Liver (tissue), 9 donors: ENCODE data around the gene LGR4. TPM values are rescaled to one million over a fixed set of nuclear protein-coding genes. Genes with fewer than 3 reads are reported as not detected.

Source experiments
- DNase-seq: peaks from one replicate; pipeline ENCODE4 v3.0.0-alpha.2; 2017; ENCODE audit warnings: low spot score
- H3K27ac ChIP-seq, 2 donors: one replicate each; pipeline ENCODE4 v1.7.0; 2013; ENCODE audit warnings: inconsistent platforms in 2 of 2, low read length in 2 of 2, control low read depth in 1 of 2, low read depth in 1 of 2, mild to moderate bottlenecking in 1 of 2
- H3K27me3 ChIP-seq, 4 donors: one replicate each; pipeline versions ENCODE4 v1.6.1 to v1.7.0; 2013; ENCODE audit warnings: low read length in 3 of 4, inconsistent platforms in 1 of 4, mild to moderate bottlenecking in 1 of 4, moderate library complexity in 1 of 4; ENCODE audit not compliant: control insufficient read depth in 4 of 4, insufficient read depth in 4 of 4
- H3K36me3 ChIP-seq, 4 donors: one replicate each; pipeline versions ENCODE4 v1.6.1 to v1.7.0; 2013; ENCODE audit warnings: low read length in 3 of 4, mild to moderate bottlenecking in 3 of 4, low read depth in 1 of 4, moderate library complexity in 1 of 4; ENCODE audit not compliant: control insufficient read depth in 4 of 4, insufficient read depth in 3 of 4
- H3K4me1 ChIP-seq, 4 donors: one replicate each; pipeline versions ENCODE4 v1.6.1 to v1.7.0; 2013; ENCODE audit warnings: low read length in 3 of 4, mild to moderate bottlenecking in 3 of 4, moderate library complexity in 1 of 4; ENCODE audit not compliant: control insufficient read depth in 4 of 4, insufficient read depth in 4 of 4
- H3K4me3 ChIP-seq, 3 donors: one replicate each; pipeline versions ENCODE4 v1.6.1 to v1.7.0; 2013; ENCODE audit warnings: low read length in 3 of 3, control low read depth in 1 of 3, low read depth in 1 of 3, mild to moderate bottlenecking in 1 of 3
- H3K9ac ChIP-seq, 2 donors: one replicate each; pipeline ENCODE4 v1.7.0; 2013; ENCODE audit warnings: low read length in 2 of 2, mild to moderate bottlenecking in 2 of 2, moderate library complexity in 2 of 2, control low read depth in 1 of 2, low read depth in 1 of 2
- H3K9me3 ChIP-seq, 4 donors: one replicate each; pipeline versions ENCODE4 v1.6.1 to v1.7.0; 2013; ENCODE audit warnings: low read length in 3 of 4; ENCODE audit not compliant: control insufficient read depth in 4 of 4
- CTCF ChIP-seq: fragments of 150-350 bp; IDR thresholded peaks from 2 replicates; pipeline ENCODE4 v1.5.1; 2017; ENCODE audit warnings: improper control_type of control experiment, low read depth, low read length; ENCODE audit not compliant: missing input control
- EGR1 ChIP-seq, 2 donors: IDR thresholded peaks; 2 replicates each; pipeline ENCODE4 v1.6.1; 2016 to 2018; ENCODE audit warnings: antibody characterized with exemption in 2 of 2, low read depth in 2 of 2
- FOXA2 ChIP-seq: IDR thresholded peaks from 2 replicates; pipeline ENCODE4 v1.6.1; 2016; ENCODE audit warnings: antibody characterized with exemption
- HNF4A ChIP-seq, 2 donors: conservative IDR thresholded peaks; 2 replicates each; pipeline ENCODE4 v1.6.1; 2016; ENCODE audit warnings: antibody characterized with exemption in 2 of 2, mild to moderate bottlenecking in 2 of 2
- HNF4G ChIP-seq: IDR thresholded peaks from 2 replicates; pipeline ENCODE4 v1.6.1; 2016; ENCODE audit warnings: antibody characterized with exemption
- JUND ChIP-seq, 2 donors: IDR thresholded peaks; 2 replicates each; pipeline ENCODE4 v1.6.1; 2016; ENCODE audit warnings: antibody characterized with exemption in 2 of 2
- MAX ChIP-seq: IDR thresholded peaks from 2 replicates; pipeline ENCODE4 v1.6.1; 2016; ENCODE audit warnings: antibody characterized with exemption
- NR2F2 ChIP-seq: IDR thresholded peaks from 2 replicates; pipeline ENCODE4 v1.6.1; 2016; ENCODE audit warnings: antibody characterized with exemption
- RAD21 ChIP-seq, 2 donors: IDR thresholded peaks; 2 replicates each; pipeline ENCODE4 v1.6.1; 2016; ENCODE audit warnings: antibody characterized with exemption in 2 of 2, mild to moderate bottlenecking in 2 of 2
- REST ChIP-seq: IDR thresholded peaks from 2 replicates; pipeline ENCODE4 v1.6.1; 2016; ENCODE audit warnings: antibody characterized with exemption, mild to moderate bottlenecking
- RXRA ChIP-seq, 2 donors: IDR thresholded peaks; 2 replicates each; pipeline ENCODE4 v1.6.1; 2017 to 2018; ENCODE audit warnings: antibody characterized with exemption in 2 of 2, mild to moderate bottlenecking in 1 of 2
- YY1 ChIP-seq: IDR thresholded peaks from 2 replicates; pipeline ENCODE4 v1.6.1; 2016; ENCODE audit warnings: antibody characterized with exemption, mild to moderate bottlenecking
- WGBS: extraction: QIAGEN DNeasy Blood & Tissue Kit; methylation state at CpG from one replicate; pipeline ENCODE4 v1.1.7; 2013; 5-methylcytosine and 5-hydroxymethylcytosine counted together
- polyA plus RNA-seq, 2 donors: library from polyadenylated mRNA; stranded (reverse) in 1 of 2; unstranded in 1 of 2; fragments of 200-250 nt in 1 of 2; fragments of >200 nt in 1 of 2; fragmentation: Nextera tagmentation in 1 of 2; extraction: Ambion mirVana in 1 of 2; gene quantifications; one replicate each; pipeline versions ENCODE4 v1.2.1 to v1.2.3, GENCODE V29; 2013 to 2015
- total RNA-seq, 2 donors: library from RNA; depleted of rRNA; stranded (reverse); fragments of >200 nt; gene quantifications; one replicate each; pipeline ENCODE4 v1.2.3, GENCODE V29; 2014
- TF ChIP-seq, protein P1 (sequence below): IDR thresholded peaks from 2 replicates; pipeline ENCODE4 v1.6.1; 2016; ENCODE audit warnings: antibody characterized with exemption
- TF ChIP-seq, protein P2 (sequence below): IDR thresholded peaks from 2 replicates; pipeline ENCODE4 v1.6.1; 2016; ENCODE audit warnings: antibody characterized with exemption
- donor health status: healthy.
- donor health status: healthy.
- donor health status: healthy.
- donor health status: healthy.
- donor health status: healthy.

LGR4 gene
- total and polyA plus RNA-seq, 4 donors = 13.7 to 95.3 (median 42.5) TPM

- Histone ChIP-seq H3K4me3 (no peak overlapping the region), H3K27ac (peak overlapping the region; percentile 67 to 72), H3K27me3 (no peaks in the 10 kb centered on the region), H3K9ac (no peak overlapping the region), H3K9me3 (no peaks in the 10 kb centered on the region), H3K36me3 (no peaks in the 10 kb centered on the region), H3K4me1 (peaks cover 17 to 62% (median 42%) of the 10 kb centered on the region in 4 donors)
- DNase-seq = no peak
- TF ChIP-seq FOXA2 (peak; percentile 7), RAD21 (IDR thresholded peaks at IDR 0.05) (peak in 1 of 2 donors; percentile 12), REST (no peak), MAX (peak; percentile 13), HNF4A (conservative IDR thresholded peaks at IDR 0.05) (peak in 1 of 2 donors; percentile 20), EGR1 (IDR thresholded peaks at IDR 0.05; ENCODE audit: low read depth in 2 of 2) (no peak), YY1 (peak; percentile 86), NR2F2 (no peak), RXRA (IDR thresholded peaks at IDR 0.05) (peak in 1 of 2 donors; percentile 23)
- TF ChIP-seq, protein P1, sequence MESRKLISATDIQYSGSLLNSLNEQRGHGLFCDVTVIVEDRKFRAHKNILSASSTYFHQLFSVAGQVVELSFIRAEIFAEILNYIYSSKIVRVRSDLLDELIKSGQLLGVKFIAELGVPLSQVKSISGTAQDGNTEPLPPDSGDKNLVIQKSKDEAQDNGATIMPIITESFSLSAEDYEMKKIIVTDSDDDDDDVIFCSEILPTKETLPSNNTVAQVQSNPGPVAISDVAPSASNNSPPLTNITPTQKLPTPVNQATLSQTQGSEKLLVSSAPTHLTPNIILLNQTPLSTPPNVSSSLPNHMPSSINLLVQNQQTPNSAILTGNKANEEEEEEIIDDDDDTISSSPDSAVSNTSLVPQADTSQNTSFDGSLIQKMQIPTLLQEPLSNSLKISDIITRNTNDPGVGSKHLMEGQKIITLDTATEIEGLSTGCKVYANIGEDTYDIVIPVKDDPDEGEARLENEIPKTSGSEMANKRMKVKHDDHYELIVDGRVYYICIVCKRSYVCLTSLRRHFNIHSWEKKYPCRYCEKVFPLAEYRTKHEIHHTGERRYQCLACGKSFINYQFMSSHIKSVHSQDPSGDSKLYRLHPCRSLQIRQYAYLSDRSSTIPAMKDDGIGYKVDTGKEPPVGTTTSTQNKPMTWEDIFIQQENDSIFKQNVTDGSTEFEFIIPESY = no peak
- TF ChIP-seq, protein P2, sequence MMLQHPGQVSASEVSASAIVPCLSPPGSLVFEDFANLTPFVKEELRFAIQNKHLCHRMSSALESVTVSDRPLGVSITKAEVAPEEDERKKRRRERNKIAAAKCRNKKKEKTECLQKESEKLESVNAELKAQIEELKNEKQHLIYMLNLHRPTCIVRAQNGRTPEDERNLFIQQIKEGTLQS = no peak
Measured at GRCh38 chr11:27456795-27457329, 15.7 kb downstream of the LGR4 start.

DNA sequence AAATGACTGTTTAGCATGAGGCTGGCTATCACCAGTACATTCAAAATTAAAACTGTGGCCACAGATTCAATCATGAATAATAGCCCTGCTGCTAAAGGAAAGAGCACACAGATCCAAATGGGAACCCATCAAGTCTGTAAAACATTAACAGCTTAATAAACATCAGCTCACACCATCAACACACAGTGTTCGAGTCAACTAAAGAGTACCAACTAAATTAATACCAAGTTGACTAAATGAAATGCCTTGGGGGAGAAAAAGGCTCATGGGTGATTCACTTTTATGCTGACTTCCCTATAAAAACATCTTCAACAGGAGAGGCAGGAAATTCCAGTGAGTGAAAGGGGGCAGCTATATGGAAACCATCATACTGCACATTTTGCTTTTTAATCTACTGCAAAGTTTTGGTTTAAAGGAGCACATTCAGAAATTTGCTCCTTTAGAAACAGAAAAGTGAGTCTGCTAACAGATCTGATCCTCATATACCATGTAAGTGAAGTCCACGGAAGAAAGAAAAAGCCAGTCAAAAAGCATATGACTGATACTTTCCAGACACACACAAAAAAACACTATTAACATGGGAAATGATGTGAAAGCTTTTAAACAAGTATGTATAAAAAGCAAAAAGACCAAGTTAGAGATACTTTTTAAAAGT, 16.3 kb downstream of the LGR4 start:
- H3K27me3 ChIP-seq = no peaks in the 10 kb centered on the region
- no peaks in the 10 kb centered on the region for H3K36me3 ChIP-seq
- peaks cover 17 to 68% (median 45%) of the 10 kb centered on the region in 4 donors for H3K4me1 ChIP-seq
- TF ChIP-seq RXRA (IDR thresholded peaks at IDR 0.05) = peak in 1 of 2 donors; percentile 19
- TF ChIP-seq YY1 = peak; percentile 71
- no peak for TF ChIP-seq HNF4G
- TF ChIP-seq RAD21 (IDR thresholded peaks at IDR 0.05) = peak in 1 of 2 donors; percentile 22
- TF ChIP-seq FOXA2 = peak; percentile 57
- TF ChIP-seq REST = peak; percentile 21
- TF ChIP-seq CTCF = no peak
- TF ChIP-seq JUND (IDR thresholded peaks at IDR 0.05) = peak in 1 of 2 donors; percentile 12
- H3K9ac ChIP-seq = no peak overlapping the region
- DNase-seq = no peak
- 35% methylated on average over 2 of the region's 2 CpGs for WGBS
- H3K9me3 ChIP-seq = no peaks in the 10 kb centered on the region
- H3K4me3 ChIP-seq = peak overlapping the region in 2 of 3 donors; percentile 2 to 17
- H3K27ac ChIP-seq = peak overlapping the region; percentile 67 to 72
